ENCODE results near the gene SMKR1.
"Not testable (repeated sequence)": the region's sequence is repeated elsewhere in the genome, so short reads cannot be mapped to it uniquely, and the experiment has no call there.

Gene SMKR1

GRCh38 chr7:129530795-129531391, 28.6 kb downstream of the SMKR1 start:
- no peak for DNase-seq

- no peak for DNase-seq
These were observed 29.4 kb downstream of the SMKR1 start for GRCh38 chr7:129531721-129532120.

GRCh38 chr7:129532375-129532774, 30.0 kb downstream of the SMKR1 start:
- no peak for DNase-seq

- not testable (repeated sequence) for DNase-seq
These were observed 32.4 kb downstream of the SMKR1 start for GRCh38 chr7:129534558-129535274.

GRCh38 chr7:129535896-129536295, 33.6 kb downstream of the SMKR1 start:
- no peak for DNase-seq

- no peak for DNase-seq
These were observed 34.0 kb downstream of the SMKR1 start for GRCh38 chr7:129536323-129536722.

GRCh38 chr7:129538790-129539189, 36.5 kb downstream of the SMKR1 start:
- DNase-seq: no peak

- no peak for DNase-seq
These were observed 38.0 kb downstream of the SMKR1 start for GRCh38 chr7:129540340-129540739.

GRCh38 chr7:129544700-129545099, 42.4 kb downstream of the SMKR1 start:
- DNase-seq: no peak

- DNase-seq: no peak
These were observed 48.5 kb downstream of the SMKR1 start for GRCh38 chr7:129550693-129551360.

- DNase-seq: no peak
These were observed 51.6 kb downstream of the SMKR1 start for GRCh38 chr7:129553899-129554461.

- DNase-seq: no peak
These were observed 54.3 kb downstream of the SMKR1 start for GRCh38 chr7:129556607-129557133.

- no peak for DNase-seq
These were observed 55.6 kb downstream of the SMKR1 start for GRCh38 chr7:129557686-129558481.

GRCh38 chr7:129559564-129559963, 57.2 kb downstream of the SMKR1 start:
- no peak for DNase-seq

GRCh38 chr7:129560831-129561230, 58.5 kb downstream of the SMKR1 start:
- DNase-seq: no peak

- DNase-seq: no peak
These were observed 59.5 kb downstream of the SMKR1 start for GRCh38 chr7:129561677-129562359.
